ENCODE measurements around the gene CEP44.

Gene CEP44

GRCh38 chr4:174266416-174266815 is 17.3 kb upstream of the CEP44 start:
- TF ChIP-seq CTCF (IDR thresholded peaks at IDR 0.05; ENCODE audit: low read depth, low read length, missing control alignments): no peak
- Histone ChIP-seq H3K36me3 (replicated peaks) (no peaks in the 10 kb centered on the region), H3K27me3 (replicated peaks) (no peaks in the 10 kb centered on the region), H3K4me3 (ENCODE audit: low read depth, low read length) (no peak overlapping the region), H3K27ac (no peak overlapping the region)
- in situ Hi-C loops (cut with HindIII; ENCODE audit: low pct_ligation_motif_present, low sequenced_read_pairs): no loop called here
- no peak for DNase-seq

- Histone ChIP-seq H3K36me3 (replicated peaks) (no peaks in the 10 kb centered on the region), H3K4me3 (ENCODE audit: low read depth, low read length) (no peak overlapping the region), H3K27me3 (replicated peaks) (no peaks in the 10 kb centered on the region), H3K27ac (no peak overlapping the region)
- no peak for TF ChIP-seq CTCF (IDR thresholded peaks at IDR 0.05; ENCODE audit: low read depth, low read length, missing control alignments)
- no peak for DNase-seq
- in situ Hi-C loops (cut with HindIII; ENCODE audit: low pct_ligation_motif_present, low sequenced_read_pairs): no loop called here
These were observed 9.8 kb upstream of the CEP44 start for GRCh38 chr4:174273930-174274329.

- no peak for TF ChIP-seq CTCF (IDR thresholded peaks at IDR 0.05; ENCODE audit: low read depth, low read length, missing control alignments)
- Histone ChIP-seq H3K4me3 (ENCODE audit: low read depth, low read length) (no peak overlapping the region), H3K36me3 (replicated peaks) (no peaks in the 10 kb centered on the region), H3K27ac (no peak overlapping the region), H3K27me3 (replicated peaks) (no peaks in the 10 kb centered on the region)
- DNase-seq: no peak
- in situ Hi-C loops (cut with HindIII; ENCODE audit: low pct_ligation_motif_present, low sequenced_read_pairs): no loop called here
These were observed 9.3 kb upstream of the CEP44 start for GRCh38 chr4:174274436-174274835.

GRCh38 chr4:174275101-174275500 is 8.6 kb upstream of the CEP44 start:
- no peak for DNase-seq
- Histone ChIP-seq H3K27ac (no peak overlapping the region), H3K4me3 (ENCODE audit: low read depth, low read length) (no peak overlapping the region), H3K27me3 (replicated peaks) (no peaks in the 10 kb centered on the region), H3K36me3 (replicated peaks) (no peaks in the 10 kb centered on the region)
- no peak for TF ChIP-seq CTCF (IDR thresholded peaks at IDR 0.05; ENCODE audit: low read depth, low read length, missing control alignments)
- in situ Hi-C loops (cut with HindIII; ENCODE audit: low pct_ligation_motif_present, low sequenced_read_pairs): no loop called here

- Histone ChIP-seq H3K4me3 (ENCODE audit: low read depth, low read length) (no peak overlapping the region), H3K36me3 (replicated peaks) (no peaks in the 10 kb centered on the region), H3K27ac (no peak overlapping the region), H3K27me3 (replicated peaks) (no peaks in the 10 kb centered on the region)
- no peak for DNase-seq
- in situ Hi-C loops (cut with HindIII; ENCODE audit: low pct_ligation_motif_present, low sequenced_read_pairs): no loop called here
- TF ChIP-seq CTCF (IDR thresholded peaks at IDR 0.05; ENCODE audit: low read depth, low read length, missing control alignments): no peak
These were observed 6.3 kb upstream of the CEP44 start for GRCh38 chr4:174277433-174277832.

GRCh38 chr4:174278467-174278866 is 5.2 kb upstream of the CEP44 start:
- TF ChIP-seq CTCF (IDR thresholded peaks at IDR 0.05; ENCODE audit: low read depth, low read length, missing control alignments): no peak
- no peak for DNase-seq
- H3K36me3 ChIP-seq (replicated peaks): no peaks in the 10 kb centered on the region
- no peaks in the 10 kb centered on the region for H3K27me3 ChIP-seq (replicated peaks)
- H3K4me3 ChIP-seq (ENCODE audit: low read depth, low read length): no peak overlapping the region
- H3K27ac ChIP-seq: no peak overlapping the region
- in situ Hi-C loops (cut with HindIII; ENCODE audit: low pct_ligation_motif_present, low sequenced_read_pairs): no loop called here
